Adrenal gland (tissue), 19 donors: ENCODE data around the gene ETV3L. TPM values are rescaled to one million over a fixed set of nuclear protein-coding genes. Genes with fewer than 3 reads are reported as not detected.

ENCODE experiments used
- DNase-seq, 7 donors: peaks; one replicate each; pipeline ENCODE4 v3.0.0-alpha.2; 2019 to 2020
- H3K27ac ChIP-seq, 5 donors: fragments of 200-600 bp; sonication (generic) in 4 of 5; 1 replicate in 3 of 5; 2 replicates in 2 of 5; pipeline versions ENCODE4 v1.5.1 to v1.8.0; 2016 to 2020; ENCODE audit warnings: mild to moderate bottlenecking in 1 of 5
- H3K27me3 ChIP-seq: fragments of 200-600 bp; 2 replicates; pipeline ENCODE4 v1.8.0; 2021
- H3K36me3 ChIP-seq, 2 donors: fragments of 200-600 bp; replicated peaks in 1 of 2; 1 replicate in 1 of 2; 2 replicates in 1 of 2; pipeline versions ENCODE4 v1.5.1 to v1.8.0; 2018 to 2022
- H3K4me1 ChIP-seq, 2 donors: fragments of 200-600 bp; replicated peaks in 1 of 2; 1 replicate in 1 of 2; 2 replicates in 1 of 2; pipeline versions ENCODE4 v1.5.1 to v1.8.0; 2018 to 2021
- H3K4me3 ChIP-seq, 4 donors: fragments of 200-600 bp; sonication (generic) in 3 of 4; one replicate each; pipeline ENCODE4 v1.5.1; 2016 to 2018
- H3K9me3 ChIP-seq, 3 donors: fragments of 200-600 bp; sonication (generic) in 1 of 3; replicated peaks in 1 of 3; 1 replicate in 2 of 3; 2 replicates in 1 of 3; pipeline versions ENCODE4 v1.5.1 to v1.8.0; 2016 to 2021
- POLR2A ChIP-seq, 2 donors: fragments of 450-650 bp; IDR thresholded peaks; one replicate each; pipeline ENCODE4 v1.6.1; 2017; ENCODE audit warnings: antibody characterized with exemption in 2 of 2, mild to moderate bottlenecking in 2 of 2, moderate library complexity in 1 of 2
- WGBS, 4 donors: extraction: QIAGEN DNeasy Blood & Tissue Kit in 2 of 4; methylation state at CpG; one replicate each; pipeline versions ENCODE4 v1.1.5 to v1.1.7; 2013 to 2017; 5-methylcytosine and 5-hydroxymethylcytosine counted together
- intact Hi-C, 2 donors: fragments of 100-400 bp; cut with DNase I; formaldehyde crosslinking; loops; one replicate each; pipeline versions ENCODE4 v1.14.1 to v1.15.0; 2022 to 2023
- long read RNA-seq, 10 donors: library from polyadenylated mRNA in 3 of 10; unstranded in 2 of 10; stranded (forward) in 1 of 10; transcript quantifications; one replicate each; pipeline ENCODE4 v2.0.0 and lab custom pipeline, GENCODE V29; 2021 to 2026
- polyA plus RNA-seq, 3 donors: library from polyadenylated mRNA; stranded (reverse); fragments of 200-250 nt in 2 of 3; fragments of 350-450 nt in 1 of 3; fragmentation: Illumina TruSeq in 1 of 3; extraction: RNeasy Lipid Tissue Mini Kit (QIAGEN cat#74804) in 1 of 3; gene quantifications; one replicate each; pipeline ENCODE4 v1.2.3, GENCODE V29; 2013 to 2014
- total RNA-seq, 9 donors: library from RNA; depleted of rRNA in 4 of 9; stranded (reverse); fragments of >200 nt in 4 of 9; fragments of 120-200 nt in 1 of 9; fragmentation: NEBNext Ultra II Directional in 1 of 9; extraction: Animal tissue kit (Norgen Biotek cat#: 25700) in 1 of 9; gene quantifications; one replicate each; pipeline versions ENCODE4 v1.1.0 to v1.2.4, GENCODE V29; 2013 to 2023
- TF ChIP-seq, protein P1 (sequence below), 6 experiments: fragments of 450-650 bp in 4 of 6; fragments of 200-600 bp in 2 of 6; sonication (generic) in 1 of 6; IDR thresholded peaks; 1 replicate in 5 of 6; 2 replicates in 1 of 6; pipeline versions ENCODE4 v1.5.1 to v1.8.0; 2016 to 2021; ENCODE audit warnings: antibody characterized with exemption in 6 of 6, mild to moderate bottlenecking in 2 of 6, moderate library complexity in 1 of 6
- donor health status: healthy with polysubstance abuse.
- donor health status: Bipolar disorder and iron deficiency.
- donor health status: DM: yes; HTN: yes; CAD: no.
- donor health status: DM: no; HTN: no; CAD: no.
- donor health status: DM: no; HTN: no; CAD: no.
- donor health status: DM: yes; HTN: yes; CAD: no.

Gene ETV3L
- total RNA-seq (not detected), polyA plus RNA-seq (not detected)
- long read RNA-seq, donor 1, result 0 reads
- long read RNA-seq, donor 2, result 0 reads
- long read RNA-seq, donor 3, result 0 reads
- long read RNA-seq, donor 4, result 0 reads
- long read RNA-seq, donor 5, result 0 reads
- long read RNA-seq, donor 6, result 0 reads
- long read RNA-seq, donor 7, result 0 reads
- long read RNA-seq, donor 8, result 0 reads
- long read RNA-seq, donor 9, result 0 reads
- long read RNA-seq, donor 10, result 0 reads

DNA sequence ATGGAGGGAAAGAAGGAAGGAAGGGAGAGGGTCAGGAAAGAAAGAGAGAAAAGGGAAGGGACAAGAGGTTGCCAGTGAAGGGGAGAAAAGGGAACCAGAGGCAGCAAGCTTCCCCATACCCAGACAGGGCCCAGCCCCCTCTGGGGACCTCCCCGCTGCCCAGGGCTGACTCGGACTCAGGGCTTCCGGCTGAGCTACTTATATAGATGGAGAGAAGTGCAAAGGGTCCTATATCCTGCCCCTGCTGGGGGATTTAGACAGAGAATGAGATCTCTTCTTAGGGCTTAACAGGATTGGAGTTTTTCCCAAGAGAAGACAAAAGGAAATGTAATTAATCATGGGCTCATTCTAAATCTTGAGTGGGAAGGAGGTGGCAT is at the start of gene ETV3L:
TSS of gene ETV3L (minus strand) at position 176 of the 377 bp plus-strand sequence. CDS start 285 bp downstream, outside the sequence.
- Histone ChIP-seq H3K4me3 (no peak within 1 kb of the TSS), H3K9me3 (no peaks in the 10 kb centered on the region), H3K27ac (no peak within 1 kb of the TSS), H3K27me3 (no peaks in the 10 kb centered on the region), H3K36me3 (no peaks in the 10 kb centered on the region), H3K4me1 (no peaks in the 10 kb centered on the region)
- WGBS, 4 donors, result 53 to 67% (median 60%) methylated on average over 3 of the region's 3 CpGs
- intact Hi-C loops, result no loop called here
- TF ChIP-seq POLR2A (IDR thresholded peaks at IDR 0.05), result no peak
- TF ChIP-seq, protein P1, sequence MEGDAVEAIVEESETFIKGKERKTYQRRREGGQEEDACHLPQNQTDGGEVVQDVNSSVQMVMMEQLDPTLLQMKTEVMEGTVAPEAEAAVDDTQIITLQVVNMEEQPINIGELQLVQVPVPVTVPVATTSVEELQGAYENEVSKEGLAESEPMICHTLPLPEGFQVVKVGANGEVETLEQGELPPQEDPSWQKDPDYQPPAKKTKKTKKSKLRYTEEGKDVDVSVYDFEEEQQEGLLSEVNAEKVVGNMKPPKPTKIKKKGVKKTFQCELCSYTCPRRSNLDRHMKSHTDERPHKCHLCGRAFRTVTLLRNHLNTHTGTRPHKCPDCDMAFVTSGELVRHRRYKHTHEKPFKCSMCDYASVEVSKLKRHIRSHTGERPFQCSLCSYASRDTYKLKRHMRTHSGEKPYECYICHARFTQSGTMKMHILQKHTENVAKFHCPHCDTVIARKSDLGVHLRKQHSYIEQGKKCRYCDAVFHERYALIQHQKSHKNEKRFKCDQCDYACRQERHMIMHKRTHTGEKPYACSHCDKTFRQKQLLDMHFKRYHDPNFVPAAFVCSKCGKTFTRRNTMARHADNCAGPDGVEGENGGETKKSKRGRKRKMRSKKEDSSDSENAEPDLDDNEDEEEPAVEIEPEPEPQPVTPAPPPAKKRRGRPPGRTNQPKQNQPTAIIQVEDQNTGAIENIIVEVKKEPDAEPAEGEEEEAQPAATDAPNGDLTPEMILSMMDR (IDR thresholded peaks at IDR 0.05), result no peak
- no peak for DNase-seq

DNA sequence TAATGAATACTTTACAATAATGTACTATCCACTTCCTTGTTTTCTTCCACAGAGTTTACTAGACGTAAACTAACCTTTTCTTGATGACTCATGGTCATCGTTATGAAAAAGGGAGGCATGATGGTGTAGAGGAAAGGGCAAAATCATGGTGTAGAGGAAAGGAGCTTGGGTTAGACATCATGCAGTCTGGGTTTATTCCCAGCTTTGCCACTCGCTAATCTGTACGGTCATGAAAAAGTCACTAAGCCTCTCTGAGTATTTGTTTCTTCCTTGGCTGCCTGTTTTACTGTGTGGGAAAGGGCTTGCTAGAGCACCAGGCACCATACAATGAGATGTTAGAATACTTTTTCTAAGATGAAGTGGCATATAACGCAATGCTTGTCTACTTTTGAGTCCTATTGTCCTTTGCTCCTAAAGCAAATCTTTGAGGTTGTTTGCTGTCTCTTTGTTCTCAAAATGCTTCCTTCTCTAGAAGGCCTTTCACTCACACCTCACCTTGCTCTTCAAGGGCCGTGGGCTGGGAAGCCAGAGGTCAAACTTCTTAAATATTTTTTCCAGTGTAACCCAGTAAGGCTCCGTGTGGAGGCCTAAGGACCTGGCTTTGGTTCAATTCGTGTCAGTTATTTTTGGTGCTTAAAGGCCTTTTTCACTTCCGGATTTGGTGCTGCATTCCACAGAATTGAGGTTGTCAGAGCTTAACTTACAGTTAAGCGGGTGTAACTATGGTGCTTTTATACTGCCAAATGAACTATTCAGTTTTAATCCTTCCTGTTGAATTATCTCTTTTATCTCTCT is 48.5 kb upstream of the ETV3L start:
- Histone ChIP-seq H3K4me3 (no peak overlapping the region), H3K9me3 (no peaks in the 10 kb centered on the region), H3K27me3 (no peaks in the 10 kb centered on the region), H3K36me3 (no peaks in the 10 kb centered on the region), H3K27ac (peak overlapping the region in 1 of 5 donors; percentile 34), H3K4me1 (peaks cover 0 to 5% of the 10 kb centered on the region in 2 donors)
- intact Hi-C loops, result no loop called here
- no peak for TF ChIP-seq POLR2A (IDR thresholded peaks at IDR 0.05)
- TF ChIP-seq, protein P1 (IDR thresholded peaks at IDR 0.05), result no peak
- WGBS, 4 donors, result 60 to 63% (median 61%) methylated on average over 10 of the region's 10 CpGs
- peak in 1 of 7 donors; percentile 10 for DNase-seq

DNA sequence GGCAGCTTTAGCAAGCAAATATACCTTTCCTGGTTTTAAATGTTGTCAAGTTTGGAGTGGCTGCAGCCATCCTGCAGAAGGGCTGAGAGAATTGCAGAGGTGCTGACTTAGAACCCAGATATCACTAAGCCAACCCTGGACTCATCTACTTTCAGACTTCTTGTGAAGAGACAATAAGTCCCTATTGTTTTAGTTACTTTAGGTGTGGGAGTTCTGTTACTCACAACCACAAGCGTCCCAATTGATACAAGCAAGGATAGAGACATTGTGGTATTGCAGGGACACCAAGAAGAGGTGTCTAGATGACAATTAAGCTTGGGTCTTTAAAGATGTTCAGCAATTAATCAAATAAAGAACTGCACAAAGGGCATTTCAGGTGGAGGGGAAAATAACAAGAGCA is 47.4 kb upstream of the ETV3L start:
- no peaks in the 10 kb centered on the region for H3K9me3 ChIP-seq
- H3K4me1 ChIP-seq, result peaks cover 0 to 5% of the 10 kb centered on the region in 2 donors
- H3K27me3 ChIP-seq, result no peaks in the 10 kb centered on the region
- 67 to 83% (median 78%) methylated on average over 1 of the region's 1 CpG for WGBS, 4 donors
- intact Hi-C loops, result no loop called here
- DNase-seq, result no peak
- no peaks in the 10 kb centered on the region for H3K36me3 ChIP-seq
- no peak for TF ChIP-seq POLR2A (IDR thresholded peaks at IDR 0.05)
- TF ChIP-seq, protein P1 (IDR thresholded peaks at IDR 0.05), result no peak
- H3K4me3 ChIP-seq, result no peak overlapping the region
- no peak overlapping the region for H3K27ac ChIP-seq

DNA sequence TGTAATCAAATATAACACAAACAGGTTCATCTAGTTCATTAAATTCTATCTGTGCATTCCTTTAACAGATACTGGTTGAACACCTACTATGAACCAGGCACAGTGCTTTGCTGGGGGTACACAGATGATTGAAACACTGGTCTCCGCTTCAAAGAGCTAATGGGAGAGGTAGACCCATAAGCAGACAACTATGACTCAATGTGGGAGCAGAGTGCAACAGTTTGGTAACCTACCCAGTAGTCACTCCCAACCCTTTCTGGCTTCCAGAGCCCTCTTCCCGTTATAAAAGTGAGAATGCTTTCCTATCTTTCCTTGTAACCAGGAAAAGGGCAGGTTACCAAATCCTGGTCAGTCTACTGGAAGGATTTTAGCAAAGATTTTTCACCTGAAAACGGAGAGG is 46.6 kb upstream of the ETV3L start:
- no peak for DNase-seq
- WGBS, 4 donors, result 72 to 80% (median 76%) methylated on average over 3 of the region's 3 CpGs
- intact Hi-C loops, result no loop called here
- peaks cover 0 to 5% of the 10 kb centered on the region in 2 donors for H3K4me1 ChIP-seq
- no peaks in the 10 kb centered on the region for H3K27me3 ChIP-seq
- H3K36me3 ChIP-seq, result no peaks in the 10 kb centered on the region
- no peaks in the 10 kb centered on the region for H3K9me3 ChIP-seq
- no peak overlapping the region for H3K4me3 ChIP-seq
- no peak for TF ChIP-seq POLR2A (IDR thresholded peaks at IDR 0.05)
- TF ChIP-seq, protein P1 (IDR thresholded peaks at IDR 0.05), result no peak
- H3K27ac ChIP-seq, result no peak overlapping the region
